HEK293 (cell line): ENCODE data around the gene CHRM3.

Experiments used
- CTCF ChIA-PET: fragments of 350-600 bp; formaldehyde crosslinking; extraction: SDS; loops from one replicate; lab custom pipeline; 2021; ENCODE audit warnings: antibody characterized with exemption; lab: Yijun Ruan, JAX
- POLR2A ChIA-PET: fragments of 300-600 bp; formaldehyde crosslinking; extraction: SDS; loops from one replicate; lab custom pipeline; 2020; ENCODE audit warnings: antibody characterized with exemption, inconsistent platforms; lab: Yijun Ruan, JAX
- H3K27ac ChIP-seq: fragments of 200-500 bp; sonication (Bioruptor generic); 2 replicates; pipeline ENCODE4 v1.5.1; 2014; ENCODE audit warnings: low read depth, low read length, control low read depth, inconsistent platforms; ENCODE audit errors: extremely low read depth
- H3K36me3 ChIP-seq, 2 experiments: fragments of 200-500 bp in 1 of 2; sonication (Bioruptor generic) in 1 of 2; 1 replicate in 1 of 2; 2 replicates in 1 of 2; pipeline ENCODE4 v1.5.1; 2014 to 2017; ENCODE audit warnings: inconsistent platforms in 2 of 2, low read length in 2 of 2; ENCODE audit not compliant: control insufficient read depth in 2 of 2, insufficient read depth in 1 of 2
- H3K4me1 ChIP-seq: fragments of 200-500 bp; sonication (Bioruptor generic); 2 replicates; pipeline ENCODE4 v1.5.1; 2014; ENCODE audit warnings: mild to moderate bottlenecking, low read length, inconsistent platforms; ENCODE audit not compliant: control insufficient read depth, insufficient read depth
- H3K4me3 ChIP-seq: 2 replicates; pipeline ENCODE4 v1.5.1; 2011; ENCODE audit warnings: low read depth, mild to moderate bottlenecking, control low read depth, low read length, moderate library complexity
- H3K9me3 ChIP-seq: fragments of 200-500 bp; sonication (Bioruptor generic); 2 replicates; pipeline ENCODE4 v1.5.1; 2014; ENCODE audit warnings: low read depth, low read length, inconsistent platforms; ENCODE audit not compliant: control insufficient read depth, insufficient read depth
- FEZF1 ChIP-seq: fragments of 450-650 bp; formaldehyde crosslinking; IDR thresholded peaks from 2 replicates; pipeline ENCODE4 v1.5.1; 2016; ENCODE audit warnings: missing biosample characterization, missing genetic modification characterization
- GLI2 ChIP-seq: fragments of 450-650 bp; formaldehyde crosslinking; IDR thresholded peaks from 2 replicates; pipeline ENCODE4; 2017; ENCODE audit warnings: missing biosample characterization, missing genetic modification characterization, low read depth, borderline replicate concordance
- KLF1 ChIP-seq: fragments of 450-650 bp; formaldehyde crosslinking; IDR thresholded peaks from 2 replicates; pipeline ENCODE4 v1.5.1; 2016; ENCODE audit warnings: missing biosample characterization, missing genetic modification characterization
- KLF9 ChIP-seq: fragments of 450-650 bp; formaldehyde crosslinking; IDR thresholded peaks from 2 replicates; pipeline ENCODE4 v1.5.1; 2016; ENCODE audit warnings: missing biosample characterization, missing genetic modification characterization, low read depth
- MZF1 ChIP-seq: fragments of 450-650 bp; formaldehyde crosslinking; IDR thresholded peaks from 2 replicates; pipeline ENCODE4 v1.5.1; 2017; ENCODE audit warnings: missing biosample characterization, missing genetic modification characterization, borderline replicate concordance
- SCRT1 ChIP-seq: fragments of 450-650 bp; formaldehyde crosslinking; IDR thresholded peaks from 2 replicates; pipeline ENCODE4 v1.5.1; 2016; ENCODE audit warnings: missing biosample characterization, missing genetic modification characterization, borderline replicate concordance
- SCRT2 ChIP-seq: fragments of 450-650 bp; formaldehyde crosslinking; IDR thresholded peaks from 2 replicates; pipeline ENCODE4 v1.5.1; 2016; ENCODE audit warnings: missing biosample characterization, missing genetic modification characterization
- SP2 ChIP-seq: fragments of 450-650 bp; formaldehyde crosslinking; IDR thresholded peaks from 2 replicates; pipeline ENCODE4 v1.5.1; 2016; ENCODE audit warnings: missing biosample characterization, missing genetic modification characterization
- ZEB2 ChIP-seq: fragments of 450-650 bp; formaldehyde crosslinking; IDR thresholded peaks from 2 replicates; pipeline ENCODE4 v1.5.1; 2016; ENCODE audit warnings: missing biosample characterization, missing genetic modification characterization
- ZNF132 ChIP-seq: fragments of 450-650 bp; formaldehyde crosslinking; IDR thresholded peaks from 2 replicates; pipeline ENCODE4 v1.5.1; 2017; ENCODE audit warnings: missing biosample characterization, missing genetic modification characterization, borderline replicate concordance
- ZNF138 ChIP-seq: fragments of 450-650 bp; formaldehyde crosslinking; IDR thresholded peaks from 2 replicates; pipeline ENCODE4 v1.5.1; 2016; ENCODE audit warnings: missing biosample characterization, missing genetic modification characterization, borderline replicate concordance
- ZNF155 ChIP-seq: fragments of 450-650 bp; formaldehyde crosslinking; IDR thresholded peaks from 2 replicates; pipeline ENCODE4 v1.5.1; 2016; ENCODE audit warnings: missing biosample characterization, missing genetic modification characterization
- ZNF175 ChIP-seq: fragments of 450-650 bp; formaldehyde crosslinking; IDR thresholded peaks from 2 replicates; pipeline ENCODE4 v1.5.1; 2016; ENCODE audit warnings: missing biosample characterization, missing genetic modification characterization
- ZNF26 ChIP-seq: fragments of 450-650 bp; formaldehyde crosslinking; IDR thresholded peaks from 2 replicates; pipeline ENCODE4 v1.5.1; 2016; ENCODE audit warnings: missing biosample characterization, missing genetic modification characterization
- ZNF274 ChIP-seq, 2 experiments: fragments of 200-500 bp in 1 of 2; fragments of 450-650 bp in 1 of 2; sonication (Bioruptor generic) in 1 of 2; formaldehyde crosslinking in 1 of 2; IDR thresholded peaks; 2 replicates each; pipeline versions ENCODE4 v1.5.1 to v1.6.1; 2014 to 2016; ENCODE audit warnings: borderline replicate concordance in 1 of 2, inconsistent platforms in 1 of 2, low read length in 1 of 2, missing biosample characterization in 1 of 2, missing genetic modification characterization in 1 of 2
- ZNF350 ChIP-seq: fragments of 450-650 bp; formaldehyde crosslinking; IDR thresholded peaks from 2 replicates; pipeline ENCODE4 v1.5.0; 2017; ENCODE audit warnings: missing biosample characterization, mild to moderate bottlenecking, missing genetic modification characterization
- ZNF416 ChIP-seq: fragments of 450-650 bp; formaldehyde crosslinking; IDR thresholded peaks from 2 replicates; pipeline ENCODE4 v1.5.1; 2016; ENCODE audit warnings: missing biosample characterization, missing genetic modification characterization
- ZNF423 ChIP-seq: fragments of 450-650 bp; formaldehyde crosslinking; IDR thresholded peaks from 2 replicates; pipeline ENCODE4 v1.5.1; 2016; ENCODE audit warnings: missing biosample characterization, missing genetic modification characterization
- ZNF48 ChIP-seq: fragments of 450-650 bp; formaldehyde crosslinking; IDR thresholded peaks from 2 replicates; pipeline ENCODE4 v1.5.1; 2016; ENCODE audit warnings: missing biosample characterization, missing genetic modification characterization
- ZNF645 ChIP-seq: fragments of 450-650 bp; formaldehyde crosslinking; IDR thresholded peaks from 2 replicates; pipeline ENCODE4; 2016; ENCODE audit warnings: missing biosample characterization, missing genetic modification characterization
- ZNF660 ChIP-seq: fragments of 450-650 bp; IDR thresholded peaks from 2 replicates; pipeline ENCODE4 v1.5.1; 2018; ENCODE audit warnings: missing biosample characterization, mild to moderate bottlenecking, missing genetic modification characterization
- ZNF747 ChIP-seq: fragments of 450-650 bp; formaldehyde crosslinking; IDR thresholded peaks from 2 replicates; pipeline ENCODE4 v1.5.1; 2016; ENCODE audit warnings: missing biosample characterization, missing genetic modification characterization
- ZNF768 ChIP-seq: fragments of 450-650 bp; formaldehyde crosslinking; IDR thresholded peaks from 2 replicates; pipeline ENCODE4 v1.5.1; 2018; ENCODE audit warnings: missing biosample characterization, mild to moderate bottlenecking, missing genetic modification characterization
- ZNF791 ChIP-seq: fragments of 450-650 bp; formaldehyde crosslinking; IDR thresholded peaks from 2 replicates; pipeline ENCODE4 v1.5.1; 2016; ENCODE audit warnings: missing biosample characterization, missing genetic modification characterization
- ZNF830 ChIP-seq: fragments of 450-650 bp; IDR thresholded peaks from 2 replicates; pipeline ENCODE4 v1.5.0; 2018; ENCODE audit warnings: missing biosample characterization, missing genetic modification characterization, low read depth, mild to moderate bottlenecking, moderate library complexity
- ZSCAN23 ChIP-seq: fragments of 450-650 bp; formaldehyde crosslinking; IDR thresholded peaks from 2 replicates; pipeline ENCODE4 v1.5.1; 2016; ENCODE audit warnings: missing biosample characterization, missing genetic modification characterization
- ZXDB ChIP-seq: fragments of 450-650 bp; formaldehyde crosslinking; IDR thresholded peaks from 2 replicates; pipeline ENCODE4 v1.5.1; 2016; ENCODE audit warnings: missing biosample characterization, missing genetic modification characterization
- TF ChIP-seq, protein P1 (sequence below): fragments of 450-650 bp; formaldehyde crosslinking; IDR thresholded peaks from 2 replicates; pipeline ENCODE4 v1.5.1; 2017; ENCODE audit warnings: missing biosample characterization, missing genetic modification characterization
- TF ChIP-seq, protein P2 (sequence below): IDR thresholded peaks from 2 replicates; pipeline ENCODE4 v1.6.1; 2011; ENCODE audit warnings: mild to moderate bottlenecking, low read depth, low read length, borderline replicate concordance

CHRM3 gene

DNA sequence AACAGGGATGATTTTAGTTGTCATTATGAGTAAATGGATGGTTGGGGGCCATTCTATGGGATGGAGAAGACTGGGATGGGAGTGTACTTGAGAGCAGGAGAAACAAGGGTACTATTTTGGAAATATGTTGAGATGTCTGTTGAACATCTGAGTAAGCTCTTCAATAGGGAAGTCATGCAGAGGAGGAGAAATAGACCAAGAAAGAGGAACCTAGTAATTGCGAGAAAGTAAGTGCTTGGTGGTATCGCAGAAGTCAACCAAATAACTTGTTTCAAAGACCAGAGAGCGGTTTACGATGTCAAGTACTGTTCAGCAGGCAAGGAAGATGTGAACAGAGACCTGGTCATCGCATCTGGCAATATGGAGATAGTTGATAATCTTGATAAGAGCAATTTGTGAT lies 22.4 kb upstream of the CHRM3 start:
- Histone ChIP-seq H3K4me1 (0 out of 2 replicates have a peak, but pooled peaks cover 4% of the 10 kb centered on the region), H3K4me3 (no peak overlapping the region), H3K27ac (no peak overlapping the region), H3K36me3 (no peaks in the 10 kb centered on the region), H3K9me3 (no peaks in the 10 kb centered on the region)
- POLR2A ChIA-PET, result no interaction called here
- TF ChIP-seq, protein P1, sequence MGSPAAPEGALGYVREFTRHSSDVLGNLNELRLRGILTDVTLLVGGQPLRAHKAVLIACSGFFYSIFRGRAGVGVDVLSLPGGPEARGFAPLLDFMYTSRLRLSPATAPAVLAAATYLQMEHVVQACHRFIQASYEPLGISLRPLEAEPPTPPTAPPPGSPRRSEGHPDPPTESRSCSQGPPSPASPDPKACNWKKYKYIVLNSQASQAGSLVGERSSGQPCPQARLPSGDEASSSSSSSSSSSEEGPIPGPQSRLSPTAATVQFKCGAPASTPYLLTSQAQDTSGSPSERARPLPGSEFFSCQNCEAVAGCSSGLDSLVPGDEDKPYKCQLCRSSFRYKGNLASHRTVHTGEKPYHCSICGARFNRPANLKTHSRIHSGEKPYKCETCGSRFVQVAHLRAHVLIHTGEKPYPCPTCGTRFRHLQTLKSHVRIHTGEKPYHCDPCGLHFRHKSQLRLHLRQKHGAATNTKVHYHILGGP (tag by site-specific recombination), result no peak
- TF ChIP-seq GLI2 (no peak), ZNF132 (tag by site-specific recombination) (no peak), FEZF1 (tag by site-specific recombination) (no peak), MZF1 (tag by site-specific recombination) (no peak), ZNF48 (tag by site-specific recombination) (no peak), ZNF155 (no peak), SCRT2 (no peak), KLF9 (tag by site-specific recombination) (no peak), ZNF747 (tag by site-specific recombination) (no peak), ZNF830 (tag by site-specific recombination) (no peak), ZNF791 (tag by site-specific recombination) (no peak), ZNF26 (no peak), ZNF423 (tag by site-specific recombination) (no peak)
- CTCF ChIA-PET, result no interaction called here

DNA sequence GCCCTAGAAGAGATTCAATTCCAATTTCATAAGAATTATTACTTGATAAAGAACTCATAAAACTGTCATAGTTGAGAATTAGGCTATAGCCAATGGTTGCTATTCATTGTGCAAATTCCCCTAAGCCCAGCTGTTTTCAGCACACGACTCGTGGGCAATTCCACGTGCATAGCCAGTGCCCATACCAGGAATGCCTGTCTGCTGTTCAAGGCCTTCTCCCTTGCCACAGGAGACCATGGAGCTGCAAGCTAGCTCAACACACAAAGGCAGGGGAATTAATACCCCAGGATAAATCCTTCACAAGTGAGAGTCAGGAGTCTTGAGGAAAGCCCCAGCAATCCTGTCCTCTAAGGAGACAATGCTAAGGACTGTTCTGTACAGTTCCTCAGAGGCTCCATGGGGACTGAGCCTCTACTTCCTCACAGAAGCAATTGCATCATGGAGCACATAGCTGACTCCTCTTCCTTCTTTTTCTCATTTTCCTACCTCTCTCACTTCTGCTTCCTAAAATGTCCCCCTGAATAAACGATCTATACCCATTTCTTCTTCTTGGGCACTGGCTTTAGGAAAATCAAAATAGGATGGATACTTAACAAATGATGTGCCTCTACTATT lies 19.1 kb upstream of the CHRM3 start:
- CTCF ChIA-PET, result interaction anchor here (0.5 kb wide), 1 partner anchor 18 kb away, joined by 4 read pairs; no protein-coding TSS in a partner anchor
- H3K4me1 ChIP-seq, result no peaks in the 10 kb centered on the region
- TF ChIP-seq ZNF791 (tag by site-specific recombination), result no peak
- no peak for TF ChIP-seq ZNF645
- TF ChIP-seq KLF9 (tag by site-specific recombination), result no peak
- TF ChIP-seq ZNF768 (tag by site-specific recombination), result no peak
- TF ChIP-seq ZSCAN23 (tag by site-specific recombination), result no peak
- TF ChIP-seq, protein P2, sequence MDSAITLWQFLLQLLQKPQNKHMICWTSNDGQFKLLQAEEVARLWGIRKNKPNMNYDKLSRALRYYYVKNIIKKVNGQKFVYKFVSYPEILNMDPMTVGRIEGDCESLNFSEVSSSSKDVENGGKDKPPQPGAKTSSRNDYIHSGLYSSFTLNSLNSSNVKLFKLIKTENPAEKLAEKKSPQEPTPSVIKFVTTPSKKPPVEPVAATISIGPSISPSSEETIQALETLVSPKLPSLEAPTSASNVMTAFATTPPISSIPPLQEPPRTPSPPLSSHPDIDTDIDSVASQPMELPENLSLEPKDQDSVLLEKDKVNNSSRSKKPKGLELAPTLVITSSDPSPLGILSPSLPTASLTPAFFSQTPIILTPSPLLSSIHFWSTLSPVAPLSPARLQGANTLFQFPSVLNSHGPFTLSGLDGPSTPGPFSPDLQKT, result no peak
- no peak for TF ChIP-seq ZNF660
- TF ChIP-seq ZNF175 (tag by site-specific recombination), result no peak
- TF ChIP-seq KLF1 (tag by site-specific recombination), result no peak
- TF ChIP-seq ZNF416, result no peak
- no peak for TF ChIP-seq ZNF350 (tag by site-specific recombination)
- TF ChIP-seq ZNF138 (tag by site-specific recombination), result no peak
- no peak for TF ChIP-seq ZXDB
- no peak for TF ChIP-seq SCRT1
- no peak for TF ChIP-seq ZNF274 (IDR thresholded peaks at IDR 0.05; ENCODE audit: low read length)
- no peak for TF ChIP-seq ZNF274 (tag by site-specific recombination; IDR thresholded peaks at IDR 0.05; ENCODE audit: borderline replicate concordance)
- TF ChIP-seq ZEB2, result no peak
- TF ChIP-seq SP2 (tag by site-specific recombination), result no peak
- POLR2A ChIA-PET, result no interaction called here
- no peaks in the 10 kb centered on the region for H3K36me3 ChIP-seq
- no peak overlapping the region for H3K27ac ChIP-seq
- no peaks in the 10 kb centered on the region for H3K9me3 ChIP-seq
- no peak overlapping the region for H3K4me3 ChIP-seq
